GM23248 (cell line): ENCODE measurements around the gene PAQR5.

Experiments
- EZH2 ChIP-seq: fragments of 200-600 bp; sonication (generic); IDR thresholded peaks from 2 replicates; pipeline ENCODE4 v1.6.1; 2018; ENCODE audit warnings: antibody characterized with exemption, mild to moderate bottlenecking; ENCODE audit not compliant: insufficient read depth, poor library complexity, severe bottlenecking
- EZH2phosphoT487 ChIP-seq: fragments of 200-600 bp; sonication (generic); IDR thresholded peaks from 2 replicates; pipeline ENCODE4 v1.6.1; 2018; ENCODE audit warnings: antibody characterized with exemption, moderate library complexity, mild to moderate bottlenecking, low read depth; ENCODE audit not compliant: insufficient read depth

- TF ChIP-seq EZH2phosphoT487 (no peak), EZH2 (no peak)
These were observed 116.0 kb downstream of the PAQR5 start for GRCh38 chr15:69414701-69415167.
